NAMALWA (cell line): ENCODE data around the gene SLC5A10.

Experiments used
- DNase-seq: peaks from one replicate; pipeline ENCODE4 v3.0.0-alpha.2; 2015; ENCODE audit warnings: low spot score

SLC5A10 gene

DNA sequence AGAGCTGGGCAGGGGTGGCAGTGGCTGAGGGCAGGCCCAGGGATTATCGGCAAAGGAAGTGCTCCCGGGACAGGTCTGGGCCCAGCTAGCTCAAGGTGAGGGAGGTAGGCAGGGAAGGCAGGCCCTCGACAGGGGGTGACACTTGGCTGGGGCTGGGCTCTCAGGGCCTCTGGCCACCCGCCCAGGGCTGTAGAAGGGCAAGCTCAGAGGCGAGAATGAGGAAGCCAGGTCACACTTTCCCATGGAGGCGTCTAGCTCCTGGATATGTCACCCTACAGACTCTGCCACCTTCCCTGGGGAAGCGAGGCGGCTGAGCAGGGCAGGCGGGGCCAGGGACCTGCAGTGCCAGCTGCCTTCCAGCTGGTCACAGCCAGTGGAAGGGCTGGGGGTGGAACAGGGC lies 33.5 kb downstream of the SLC5A10 start:
- no peak for DNase-seq

DNA sequence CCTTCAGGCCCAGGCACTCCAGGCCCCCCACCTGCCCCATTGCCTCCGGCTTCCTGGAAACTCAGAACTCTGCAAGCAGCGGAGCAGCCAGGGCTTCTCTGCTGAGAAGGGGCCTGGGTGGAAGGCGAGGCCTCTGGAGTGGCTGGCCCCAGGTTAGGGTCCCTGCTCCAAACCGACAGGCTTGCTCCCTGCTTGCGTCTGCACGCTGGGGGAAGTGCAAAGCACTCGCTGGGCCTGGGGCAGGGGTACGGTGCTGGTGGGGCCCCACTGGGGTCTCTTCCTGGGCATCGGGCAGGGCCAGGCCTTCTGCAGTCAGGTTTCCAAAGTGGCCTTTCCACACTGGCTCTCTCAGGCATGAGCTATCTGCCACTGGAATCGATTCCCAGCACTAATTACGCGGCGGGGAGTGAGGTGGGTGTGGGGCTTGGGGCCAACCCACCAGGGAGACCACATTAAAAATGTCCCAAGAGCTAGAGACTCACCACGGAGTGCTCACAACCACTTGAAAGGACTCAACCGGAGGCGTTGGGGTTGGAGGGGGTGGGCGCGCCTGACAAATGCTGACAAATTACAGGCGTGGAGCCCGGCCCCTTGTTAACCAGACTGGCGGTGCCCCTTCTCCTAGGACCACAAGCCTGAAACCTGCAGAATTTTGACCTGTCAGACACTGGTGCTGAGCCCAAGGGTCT lies 34.7 kb downstream of the SLC5A10 start:
- DNase-seq = no peak

GRCh38 chr17:18987230-18987610 lies 35.3 kb downstream of the SLC5A10 start:
- no peak for DNase-seq

- DNase-seq = no peak
Observed at GRCh38 chr17:18987862-18988545, 36.0 kb downstream of the SLC5A10 start.

DNA sequence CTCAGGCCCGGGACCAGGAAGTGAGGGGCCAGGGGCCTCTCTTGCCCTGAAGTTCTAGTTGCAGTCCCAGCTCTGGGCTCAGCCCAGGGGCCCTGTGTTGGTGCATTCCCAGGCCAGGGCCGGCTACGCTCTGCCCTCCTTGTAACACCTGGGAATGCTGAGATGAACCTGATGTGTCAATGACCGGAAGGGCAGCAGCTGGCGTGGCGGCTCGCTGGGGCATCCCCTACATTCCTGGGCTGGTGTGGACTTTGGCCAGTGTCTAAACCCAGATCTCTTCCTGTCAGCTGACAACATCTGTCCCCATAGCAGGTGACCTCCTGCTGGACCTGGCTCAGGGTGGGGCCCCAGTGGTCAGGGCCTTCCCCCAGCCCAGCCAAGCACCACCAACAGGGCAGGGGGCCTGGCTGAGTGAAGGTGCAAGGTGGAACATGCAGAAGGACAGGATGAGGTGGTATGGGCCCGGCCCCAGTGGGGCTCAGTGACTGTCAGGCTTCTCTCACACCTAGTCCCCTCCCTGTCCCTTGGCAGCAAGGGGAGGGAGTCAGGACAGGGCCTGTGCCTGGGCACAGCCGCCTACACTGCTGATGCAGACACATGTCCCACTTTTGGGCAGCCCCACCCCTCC lies 36.7 kb downstream of the SLC5A10 start:
- DNase-seq = no peak

GRCh38 chr17:18990331-18990730 lies 38.4 kb downstream of the SLC5A10 start:
- no peak for DNase-seq

DNA sequence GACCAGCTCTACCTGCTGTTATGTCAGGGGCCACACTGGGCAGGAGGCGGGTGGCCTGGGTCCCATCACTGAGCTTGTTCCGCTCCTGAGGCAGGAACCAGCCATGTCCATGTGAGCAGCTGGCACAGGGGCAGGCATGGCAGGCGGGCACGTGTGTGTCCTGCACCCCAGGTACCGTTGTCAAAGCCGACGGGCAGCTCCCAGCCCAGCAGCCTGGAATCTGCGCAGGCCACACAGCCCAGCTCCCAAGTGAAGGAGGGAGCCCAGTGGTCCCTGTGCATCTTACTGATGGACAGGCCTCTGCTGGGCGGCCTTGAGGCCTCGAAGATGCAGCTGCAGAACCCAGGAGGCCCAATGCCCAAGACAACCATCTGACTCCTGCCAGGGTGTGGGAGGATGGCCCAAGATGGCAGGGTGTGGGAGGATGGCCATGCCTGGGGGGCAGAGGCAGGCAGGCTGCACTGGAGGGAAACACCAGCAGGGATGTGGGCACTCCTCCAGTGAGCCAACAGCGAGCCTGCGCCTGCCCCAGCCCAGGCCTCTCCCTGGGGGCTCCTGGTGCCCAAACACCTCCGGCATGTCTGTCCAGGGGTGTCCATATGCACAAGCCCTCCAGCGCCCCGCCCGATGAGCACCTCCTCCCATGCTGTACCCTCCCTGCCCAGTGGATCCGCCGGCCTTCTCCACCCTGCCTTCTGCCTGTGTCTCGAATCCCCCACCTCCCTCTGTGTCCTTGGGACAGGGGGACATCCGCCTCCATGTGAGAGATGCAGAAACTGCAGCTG lies 39.8 kb downstream of the SLC5A10 start:
- no peak for DNase-seq

DNA sequence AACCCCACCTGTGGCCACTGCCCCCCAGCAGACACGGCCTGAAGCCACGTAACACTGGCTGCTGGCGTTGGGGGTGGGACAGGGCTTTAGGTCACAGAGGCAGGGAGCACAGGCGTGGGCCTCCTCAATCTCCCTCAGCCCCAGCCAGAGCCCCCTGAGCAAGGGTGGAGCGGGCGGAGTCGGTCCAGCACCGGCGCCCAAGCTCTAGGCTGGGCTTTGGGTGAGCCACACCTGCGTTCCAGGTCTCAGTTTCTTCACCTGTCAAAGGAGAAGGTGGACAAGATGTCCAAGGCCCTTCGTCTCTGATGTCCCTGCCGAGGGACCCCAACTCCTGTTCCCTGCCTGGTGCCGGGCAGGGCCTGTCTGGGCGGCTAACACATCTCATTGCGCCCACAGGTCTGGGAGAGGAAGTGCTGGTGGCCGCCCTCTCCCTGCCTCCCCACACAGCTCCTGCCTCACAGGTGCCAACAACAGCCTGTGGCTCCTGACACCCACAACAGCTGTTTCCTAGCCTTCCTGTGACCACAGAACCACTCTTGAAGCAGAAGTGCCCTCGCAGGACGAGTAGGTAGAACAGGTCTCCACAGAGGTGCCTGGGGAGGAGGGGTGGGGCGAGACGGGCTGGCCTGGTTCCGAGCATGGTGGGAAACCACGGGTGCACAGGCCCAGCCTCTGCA lies 40.6 kb downstream of the SLC5A10 start:
- no peak for DNase-seq

DNA sequence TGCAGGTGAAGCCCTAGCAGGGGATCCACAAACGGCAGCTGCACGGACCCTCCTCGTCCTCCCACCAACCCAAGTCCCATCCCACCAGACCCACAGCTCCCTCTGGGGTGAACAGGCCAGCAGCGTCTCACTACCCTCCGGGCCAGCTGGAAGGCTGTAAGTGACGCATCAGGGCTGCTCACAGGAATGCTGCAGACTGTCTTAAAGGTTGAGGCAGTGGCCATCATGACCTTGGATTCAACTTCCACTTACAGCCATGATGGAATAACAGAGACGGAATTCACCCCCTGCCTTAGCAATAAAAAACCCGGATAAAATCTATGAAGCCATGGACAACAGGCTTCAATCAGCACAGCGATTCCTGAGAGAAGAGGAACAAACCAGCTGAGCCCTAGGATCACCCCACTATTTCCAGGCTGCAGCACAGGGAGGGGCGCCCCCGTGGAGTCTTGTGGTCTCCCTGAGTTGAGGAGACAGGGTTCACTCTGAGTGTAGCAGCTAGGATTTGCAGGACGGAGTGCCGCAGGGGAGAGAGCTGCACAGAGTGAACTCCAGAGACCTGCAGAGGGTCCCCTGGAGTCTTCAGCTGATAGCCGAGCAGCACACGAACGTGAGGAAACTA lies 42.1 kb downstream of the SLC5A10 start:
- no peak for DNase-seq

- DNase-seq = no peak
Observed at GRCh38 chr17:18994631-18995030, 42.7 kb downstream of the SLC5A10 start.

DNA sequence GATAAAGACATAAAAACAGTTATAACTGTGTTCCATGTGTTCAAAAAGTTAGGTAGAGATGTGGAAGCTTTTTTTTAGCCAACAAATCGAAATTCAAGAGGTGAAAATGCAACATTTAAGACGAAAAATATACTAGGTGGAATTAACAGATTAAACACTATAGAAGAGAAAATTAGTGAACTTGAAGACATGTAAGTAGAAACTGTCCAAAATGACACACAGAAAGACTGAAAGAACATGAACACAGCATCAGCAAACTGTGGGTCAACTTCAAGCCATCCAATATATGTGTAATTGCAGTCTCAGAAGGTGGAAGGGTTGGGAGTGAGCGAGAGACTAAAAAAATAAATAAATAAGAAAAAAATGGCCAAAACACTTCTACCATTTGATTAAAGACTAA lies 43.3 kb downstream of the SLC5A10 start:
- no peak for DNase-seq

DNA sequence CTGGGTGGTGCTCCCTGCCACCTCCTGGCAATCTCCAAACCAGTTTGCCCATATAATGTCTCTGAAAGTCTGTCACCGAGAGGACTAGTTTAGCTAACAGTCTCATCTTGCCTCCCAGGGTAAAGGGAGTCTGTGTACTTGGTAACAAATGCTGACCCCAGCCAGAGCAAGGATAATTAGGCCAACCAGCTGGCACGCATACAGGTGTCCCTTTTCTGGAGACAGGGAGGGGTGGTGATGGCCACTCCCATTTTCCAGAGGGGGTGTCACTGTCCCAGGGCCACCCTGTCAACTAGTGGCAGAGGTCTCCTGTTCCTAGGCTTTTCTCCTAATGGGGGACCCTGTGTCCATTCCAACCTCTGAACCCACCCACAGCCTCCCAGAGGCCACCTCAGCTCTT lies 44.5 kb downstream of the SLC5A10 start:
- DNase-seq = no peak

DNA sequence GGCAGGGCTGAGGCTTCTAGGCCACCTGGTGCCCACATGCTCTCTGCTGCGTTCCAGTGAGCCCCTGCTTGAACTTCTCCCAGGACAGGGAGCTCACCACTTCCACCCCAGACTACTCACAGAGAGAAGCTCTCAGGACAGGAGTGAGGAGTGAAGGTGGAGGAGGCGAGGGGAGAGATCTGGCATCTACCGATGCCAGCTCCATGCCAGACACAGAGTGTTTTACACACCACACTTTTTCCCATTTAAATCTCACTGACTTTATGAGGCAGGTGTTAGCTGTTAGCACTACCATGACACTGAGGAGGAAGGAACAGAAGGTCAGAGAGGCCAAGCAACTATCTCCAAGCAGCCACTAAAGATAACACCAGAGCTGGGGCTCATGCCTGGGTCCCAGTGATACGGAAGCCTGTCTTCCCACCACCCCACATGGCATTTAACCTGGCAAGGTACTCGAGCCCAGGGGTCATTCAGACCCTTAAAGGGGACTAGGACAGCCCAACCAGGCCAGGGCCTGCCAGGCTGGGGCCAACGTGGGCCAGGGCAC lies 45.8 kb downstream of the SLC5A10 start:
- no peak for DNase-seq

DNA sequence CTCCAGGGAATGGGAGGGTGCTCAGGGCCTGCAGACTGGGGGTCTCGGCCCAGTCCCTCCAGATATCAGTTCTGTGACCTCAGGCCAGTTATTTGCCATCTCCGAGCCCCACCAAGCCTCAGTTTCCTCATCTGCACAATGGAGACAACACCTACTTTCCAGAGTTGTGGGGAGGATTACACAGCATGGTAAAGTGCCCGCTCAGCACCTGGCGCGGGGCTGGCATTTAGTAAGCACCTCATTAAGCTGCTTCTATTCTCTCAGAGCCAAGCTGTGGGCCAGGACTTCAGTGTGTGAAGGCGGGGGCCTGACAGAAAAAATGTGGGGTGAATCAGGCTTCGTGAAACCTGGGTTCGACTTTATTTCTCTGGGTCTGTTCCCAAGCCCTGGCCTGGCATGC lies 47.4 kb downstream of the SLC5A10 start:
- no peak for DNase-seq

DNA sequence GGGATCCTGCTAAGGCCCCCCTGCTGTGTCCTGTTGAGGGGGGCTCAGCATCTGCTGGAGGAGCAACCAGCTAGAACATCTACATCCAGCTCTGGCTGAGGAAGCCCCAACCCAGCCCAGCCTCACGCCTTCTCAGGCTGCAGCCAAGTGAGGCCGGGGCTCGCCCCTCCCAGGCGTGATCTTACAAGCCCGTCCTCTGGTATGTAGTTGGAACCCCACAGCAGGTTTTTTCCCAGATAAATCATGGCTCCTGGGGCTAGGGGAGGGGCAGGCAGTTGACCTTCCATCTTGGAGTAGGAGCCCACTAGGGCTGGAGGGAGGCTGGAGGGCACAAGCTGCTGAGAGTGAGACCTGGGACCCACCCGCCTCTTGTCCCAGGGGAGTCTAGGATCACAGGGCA lies 47.9 kb downstream of the SLC5A10 start:
- no peak for DNase-seq

- no peak for DNase-seq
Observed at GRCh38 chr17:19000531-19001325, 48.8 kb downstream of the SLC5A10 start.

- no peak for DNase-seq
Observed at GRCh38 chr17:19001907-19002590, 50.1 kb downstream of the SLC5A10 start.

- no peak for DNase-seq
Observed at GRCh38 chr17:19002805-19003542, 51.0 kb downstream of the SLC5A10 start.
